Adipose tissue (tissue), 3 donors: ENCODE data around the gene ADCK2. TPM values are rescaled to one million over a fixed set of nuclear protein-coding genes. Genes with fewer than 3 reads are reported as not detected.
A peak's percentile ranks its signal among the peaks of the same experiment; 100 is the strongest.
"Not testable (repeated sequence)": the region's sequence is repeated elsewhere in the genome, so short reads cannot be mapped to it uniquely, and the experiment has no call there.

Source experiments
- H3K27ac ChIP-seq: one replicate; pipeline ENCODE4 v1.5.1; 2013; ENCODE audit warnings: low read depth, low read length
- WGBS, 3 donors: extraction: QIAGEN DNeasy Blood & Tissue Kit; methylation state at CpG; one replicate each; pipeline ENCODE4 v1.1.7; 2013; 5-methylcytosine and 5-hydroxymethylcytosine counted together
- polyA plus RNA-seq, 3 donors: library from polyadenylated mRNA; stranded (reverse); fragments of 200-250 nt; gene quantifications; one replicate each; pipeline ENCODE4 v1.2.3, GENCODE V29; 2013
- donor health status: healthy with polysubstance abuse.
- donor health status: Bipolar disorder and iron deficiency.
- donor health status: healthy.

The ADCK2 gene
- polyA plus RNA-seq, 3 donors = 13.3 to 15.5 (median 13.5) TPM

- WGBS, 3 donors = 68 to 83% (median 77%) methylated on average over 10 of the region's 10 CpGs
- no peak overlapping the region for H3K27ac ChIP-seq
These were observed 12.8 kb downstream of the ADCK2 start for GRCh38 chr7:140685407-140686087.

GRCh38 chr7:140686921-140687320 is 14.2 kb downstream of the ADCK2 start:
- WGBS, 3 donors = 97 to 100% (median 99%) methylated on average over 11 of the region's 11 CpGs
- no peak overlapping the region for H3K27ac ChIP-seq

GRCh38 chr7:140688341-140688740 is 15.6 kb downstream of the ADCK2 start:
- whole genome bisulfite sequencing, 3 donors = 92 to 94% (median 94%) methylated on average over 6 of the region's 6 CpGs
- no peak overlapping the region for H3K27ac ChIP-seq

- no peak overlapping the region for H3K27ac ChIP-seq
- WGBS, 3 donors = 93 to 96% (median 94%) methylated on average over 16 of the region's 16 CpGs
These were observed 16.7 kb downstream of the ADCK2 start for GRCh38 chr7:140689199-140690152.

- WGBS, 3 donors = 88 to 94% (median 92%) methylated on average over 12 of the region's 12 CpGs
- H3K27ac ChIP-seq = no peak overlapping the region
These were observed 18.8 kb downstream of the ADCK2 start for GRCh38 chr7:140691376-140692045.

GRCh38 chr7:140693849-140694248 is 21.1 kb downstream of the ADCK2 start:
- WGBS, 3 donors = 93 to 97% (median 94%) methylated on average over 10 of the region's 10 CpGs
- H3K27ac ChIP-seq = not testable (repeated sequence)

- WGBS, 3 donors = 86 to 89% (median 89%) methylated on average over 6 of the region's 6 CpGs
- no peak overlapping the region for H3K27ac ChIP-seq
These were observed 21.8 kb downstream of the ADCK2 start for GRCh38 chr7:140694592-140694991.

- WGBS, 3 donors = 92 to 94% (median 92%) methylated on average over 11 of the region's 11 CpGs
- H3K27ac ChIP-seq = no peak overlapping the region
These were observed 22.6 kb downstream of the ADCK2 start for GRCh38 chr7:140695381-140695780.

- 17 to 28% (median 22%) methylated on average over 23 of the region's 23 CpGs for WGBS, 3 donors
- peak overlapping the region; percentile 36 for H3K27ac ChIP-seq
These were observed 23.4 kb downstream of the ADCK2 start for GRCh38 chr7:140696024-140696679.

GRCh38 chr7:140696680-140697446 is 24.1 kb downstream of the ADCK2 start, which contains the start of gene NDUFB2:
TSS of gene NDUFB2 (plus strand) at chr7:140696708. CDS start at chr7:140696745, 37 bp downstream.
- WGBS, 3 donors = 0 to 1% (median 0%) methylated on average over 55 to 82 of the region's 82 CpGs
- peak within 1 kb of the TSS; percentile 36 for H3K27ac ChIP-seq

GRCh38 chr7:140697447-140698143 is 24.9 kb downstream of the ADCK2 start:
- no peak overlapping the region for H3K27ac ChIP-seq
- WGBS, 3 donors = 28% methylated on average over 24 of the region's 24 CpGs

- 80 to 83% (median 81%) methylated on average over 8 of the region's 8 CpGs for WGBS, 3 donors
- H3K27ac ChIP-seq = no peak overlapping the region
These were observed 25.7 kb downstream of the ADCK2 start for GRCh38 chr7:140698477-140698876.

- 90 to 94% (median 93%) methylated on average over 10 of the region's 10 CpGs for WGBS, 3 donors
- no peak overlapping the region for H3K27ac ChIP-seq
These were observed 30.0 kb downstream of the ADCK2 start for GRCh38 chr7:140702774-140703173.

- 81 to 94% (median 90%) methylated on average over 2 of the region's 2 CpGs for WGBS, 3 donors
- no peak overlapping the region for H3K27ac ChIP-seq
These were observed 31.5 kb downstream of the ADCK2 start for GRCh38 chr7:140704205-140704604.

GRCh38 chr7:140707132-140707531 is 34.4 kb downstream of the ADCK2 start:
- 83 to 88% (median 87%) methylated on average over 5 of the region's 5 CpGs for WGBS, 3 donors
- no peak overlapping the region for H3K27ac ChIP-seq

GRCh38 chr7:140708764-140709163 is 36.0 kb downstream of the ADCK2 start:
- WGBS, 3 donors = 99 to 100% (median 99%) methylated on average over 4 of the region's 4 CpGs
- H3K27ac ChIP-seq = not testable (repeated sequence)

- H3K27ac ChIP-seq = not testable (repeated sequence)
These were observed 39.6 kb downstream of the ADCK2 start for GRCh38 chr7:140712392-140712791.
